HT1080 (cell line): ENCODE results near the gene PPP6R3. TPM values are rescaled to one million over a fixed set of nuclear protein-coding genes. Genes with fewer than 3 reads are reported as not detected.

Experiments used
- DNase-seq: peaks from one replicate; pipeline ENCODE4 v3.0.0-alpha.2; 2015; ENCODE audit warnings: low read depth
- total RNA-seq: library from RNA; depleted of rRNA; stranded (reverse); fragments of >200 nt; shearing (Covaris generic); gene quantifications from 2 replicates; pipeline ENCODE4 v1.2.3, GENCODE V29; 2014

PPP6R3 gene
- total RNA-seq, 1 experiment from 2014 or later = 111 TPM

GRCh38 chr11:68481579-68482240 is 21.2 kb downstream of the PPP6R3 start:
- no peak for DNase-seq

- no peak for DNase-seq
These were observed 28.1 kb downstream of the PPP6R3 start for GRCh38 chr11:68488623-68489022.

- no peak for DNase-seq
These were observed 34.7 kb downstream of the PPP6R3 start for GRCh38 chr11:68495220-68495729.

GRCh38 chr11:68495872-68496271 is 35.3 kb downstream of the PPP6R3 start:
- DNase-seq = no peak

- DNase-seq = no peak
These were observed 37.2 kb downstream of the PPP6R3 start for GRCh38 chr11:68497761-68498160.

- DNase-seq = no peak
These were observed 37.8 kb downstream of the PPP6R3 start for GRCh38 chr11:68498321-68498720.

GRCh38 chr11:68498903-68499883 is 38.6 kb downstream of the PPP6R3 start:
- no peak for DNase-seq

- no peak for DNase-seq
These were observed 39.7 kb downstream of the PPP6R3 start for GRCh38 chr11:68500206-68500605.

- no peak for DNase-seq
These were observed 41.3 kb downstream of the PPP6R3 start for GRCh38 chr11:68501813-68502212.

GRCh38 chr11:68503251-68503687 is 42.7 kb downstream of the PPP6R3 start:
- DNase-seq = no peak

GRCh38 chr11:68503792-68504191 is 43.2 kb downstream of the PPP6R3 start:
- DNase-seq = no peak

GRCh38 chr11:68504432-68505066 is 44.0 kb downstream of the PPP6R3 start:
- no peak for DNase-seq

- DNase-seq = no peak
These were observed 45.0 kb downstream of the PPP6R3 start for GRCh38 chr11:68505596-68505995.

GRCh38 chr11:68506908-68507307 is 46.4 kb downstream of the PPP6R3 start:
- no peak for DNase-seq

- DNase-seq = no peak
These were observed 47.9 kb downstream of the PPP6R3 start for GRCh38 chr11:68508425-68508824.

GRCh38 chr11:68509066-68509465 is 48.5 kb downstream of the PPP6R3 start:
- no peak for DNase-seq

- no peak for DNase-seq
These were observed 53.5 kb downstream of the PPP6R3 start for GRCh38 chr11:68513930-68514487.

- DNase-seq = no peak
These were observed 56.7 kb downstream of the PPP6R3 start for GRCh38 chr11:68517121-68517741.

GRCh38 chr11:68518191-68518590 is 57.6 kb downstream of the PPP6R3 start:
- DNase-seq = no peak

GRCh38 chr11:68521969-68522652 is 61.6 kb downstream of the PPP6R3 start:
- no peak for DNase-seq
